Stimulated activated naive CD8-positive, alpha-beta T cell treated with anti-CD3 and anti-CD28 coated beads, Interleukin-15, amount 100 ng/mL, for 72 hours (primary cell): ENCODE data around the gene SCGB1A1.

Experiments
- ATAC-seq: fragments of 150-1000 bp; cut with Tn5 transposase; 2 replicates; pipeline ENCODE4 v1.10.0; 2021; ENCODE audit warnings: mild to moderate bottlenecking, moderate library complexity
- DNase-seq, 2 donors: peaks; one replicate each; pipeline ENCODE4 v3.0.0; 2021 to 2022
- H3K27ac Mint-ChIP-seq, 2 donors: one replicate each; pipeline ENCODE4 v1.8.0; 2022; ENCODE audit warnings: mild to moderate bottlenecking in 2 of 2, mixed read lengths in 2 of 2, moderate library complexity in 2 of 2
- H3K27me3 Mint-ChIP-seq: one replicate; pipeline ENCODE4 v1.8.0; 2022; ENCODE audit warnings: mixed read lengths
- H3K4me1 Mint-ChIP-seq: one replicate; pipeline ENCODE4 v1.8.0; 2022; ENCODE audit warnings: mild to moderate bottlenecking, mixed read lengths
- H3K4me3 Mint-ChIP-seq, 2 donors: one replicate each; pipeline ENCODE4 v1.8.0; 2022; ENCODE audit warnings: mild to moderate bottlenecking in 2 of 2, mixed read lengths in 2 of 2, moderate library complexity in 1 of 2
- H3K9me3 Mint-ChIP-seq, 2 donors: one replicate each; pipeline ENCODE4 v1.8.0; 2022; ENCODE audit warnings: mixed read lengths in 2 of 2

SCGB1A1 gene

GRCh38 chr11:62392506-62392905 is 26.3 kb upstream of the SCGB1A1 start:
- no peak for ATAC-seq
- H3K27ac Mint-ChIP-seq = no peak overlapping the region

GRCh38 chr11:62393061-62393611 is 25.7 kb upstream of the SCGB1A1 start:
- H3K4me1 Mint-ChIP-seq = peaks cover 30% of the 10 kb centered on the region
- no peak overlapping the region for H3K27ac Mint-ChIP-seq
- H3K9me3 Mint-ChIP-seq = no peaks in the 10 kb centered on the region
- ATAC-seq (peak; percentile 78), DNase-seq (no peak)
- H3K4me3 Mint-ChIP-seq = no peak overlapping the region
- no peaks in the 10 kb centered on the region for H3K27me3 Mint-ChIP-seq

More at GRCh38 chr11:62392506-62392905, 26.3 kb upstream of the SCGB1A1 start:
- Mint-ChIP-seq H3K9me3 (no peaks in the 10 kb centered on the region), H3K27me3 (no peaks in the 10 kb centered on the region), H3K4me3 (no peak overlapping the region), H3K4me1 (peaks cover 28% of the 10 kb centered on the region)
- no peak for DNase-seq

- H3K9me3 Mint-ChIP-seq = no peaks in the 10 kb centered on the region
- DNase-seq (no peak), ATAC-seq (no peak)
- H3K27me3 Mint-ChIP-seq = no peaks in the 10 kb centered on the region
- H3K27ac Mint-ChIP-seq = no peak overlapping the region
- peaks cover 36% of the 10 kb centered on the region for H3K4me1 Mint-ChIP-seq
- H3K4me3 Mint-ChIP-seq = no peak overlapping the region
Measured at GRCh38 chr11:62393735-62394134, 25.1 kb upstream of the SCGB1A1 start.

- Mint-ChIP-seq H3K27ac (no peak overlapping the region), H3K4me3 (no peak overlapping the region), H3K27me3 (no peaks in the 10 kb centered on the region)
Measured at GRCh38 chr11:62394825-62395538, 23.9 kb upstream of the SCGB1A1 start.

GRCh38 chr11:62395885-62396551 is 22.8 kb upstream of the SCGB1A1 start:
- ATAC-seq (no peak), DNase-seq (no peak)
- H3K9me3 Mint-ChIP-seq = no peaks in the 10 kb centered on the region
- H3K27me3 Mint-ChIP-seq = no peaks in the 10 kb centered on the region
- H3K4me1 Mint-ChIP-seq = peaks cover 59% of the 10 kb centered on the region
- H3K27ac Mint-ChIP-seq = peak overlapping the region in 1 of 2 donors; percentile 40
- no peak overlapping the region for H3K4me3 Mint-ChIP-seq

More at GRCh38 chr11:62394825-62395538, 23.9 kb upstream of the SCGB1A1 start:
- Mint-ChIP-seq H3K4me1 (peaks cover 48% of the 10 kb centered on the region), H3K9me3 (no peaks in the 10 kb centered on the region)
- peak; percentile 43 to 49 for DNase-seq
- ATAC-seq = peak; percentile 87

- DNase-seq (no peak), ATAC-seq (no peak)
- Mint-ChIP-seq H3K27ac (peak overlapping the region in 1 of 2 donors; percentile 38), H3K4me1 (peaks cover 67% of the 10 kb centered on the region), H3K27me3 (no peaks in the 10 kb centered on the region), H3K9me3 (no peaks in the 10 kb centered on the region), H3K4me3 (no peak overlapping the region)
Measured at GRCh38 chr11:62398011-62398994, 20.5 kb upstream of the SCGB1A1 start.

- Mint-ChIP-seq H3K27ac (peak overlapping the region; percentile 13 to 65), H3K4me1 (peaks cover 65% of the 10 kb centered on the region), H3K9me3 (no peaks in the 10 kb centered on the region), H3K4me3 (peak overlapping the region in 1 of 2 donors; percentile 47), H3K27me3 (no peaks in the 10 kb centered on the region)
- ATAC-seq (no peak), DNase-seq (no peak)
Measured at GRCh38 chr11:62399172-62399877, 19.5 kb upstream of the SCGB1A1 start.

- no peak for ATAC-seq
- H3K4me3 Mint-ChIP-seq = peak overlapping the region in 1 of 2 donors; percentile 43
- DNase-seq = no peak
- H3K27ac Mint-ChIP-seq = peak overlapping the region in 1 of 2 donors; percentile 68
- H3K27me3 Mint-ChIP-seq = no peaks in the 10 kb centered on the region
- peaks cover 60% of the 10 kb centered on the region for H3K4me1 Mint-ChIP-seq
- H3K9me3 Mint-ChIP-seq = no peaks in the 10 kb centered on the region
Measured at GRCh38 chr11:62399878-62400266, 19.0 kb upstream of the SCGB1A1 start.

- no peak for DNase-seq
- Mint-ChIP-seq H3K4me1 (peaks cover 56% of the 10 kb centered on the region), H3K27ac (no peak overlapping the region), H3K9me3 (no peaks in the 10 kb centered on the region), H3K27me3 (no peaks in the 10 kb centered on the region), H3K4me3 (no peak overlapping the region)
- no peak for ATAC-seq
Measured at GRCh38 chr11:62400281-62400680, 18.6 kb upstream of the SCGB1A1 start.

- H3K27ac Mint-ChIP-seq = peak overlapping the region in 1 of 2 donors; percentile 21
- peaks cover 54% of the 10 kb centered on the region for H3K4me1 Mint-ChIP-seq
- peak overlapping the region; percentile 78 to 83 for H3K4me3 Mint-ChIP-seq
- no peak for DNase-seq
- no peak for ATAC-seq
- no peaks in the 10 kb centered on the region for H3K9me3 Mint-ChIP-seq
- no peaks in the 10 kb centered on the region for H3K27me3 Mint-ChIP-seq
Measured at GRCh38 chr11:62400760-62401159, 18.1 kb upstream of the SCGB1A1 start.

- Mint-ChIP-seq H3K27me3 (no peaks in the 10 kb centered on the region), H3K27ac (peak overlapping the region; percentile 97 to 98), H3K4me1 (peaks cover 54% of the 10 kb centered on the region), H3K9me3 (no peaks in the 10 kb centered on the region), H3K4me3 (peak overlapping the region; percentile 78 to 83)
- ATAC-seq (no peak), DNase-seq (no peak)
Measured at GRCh38 chr11:62401356-62401755, 17.5 kb upstream of the SCGB1A1 start.

GRCh38 chr11:62401811-62402210 is 17.0 kb upstream of the SCGB1A1 start:
- Mint-ChIP-seq H3K27me3 (no peaks in the 10 kb centered on the region), H3K4me3 (peak overlapping the region; percentile 78 to 83), H3K9me3 (no peaks in the 10 kb centered on the region), H3K4me1 (peaks cover 54% of the 10 kb centered on the region), H3K27ac (peak overlapping the region; percentile 97 to 98)
- ATAC-seq = peak; percentile 66
- peak in 1 of 2 donors; percentile 25 for DNase-seq

GRCh38 chr11:62402226-62402959 is 16.4 kb upstream of the SCGB1A1 start:
- Mint-ChIP-seq H3K27me3 (no peaks in the 10 kb centered on the region), H3K4me3 (peak overlapping the region; percentile 78 to 83), H3K27ac (peak overlapping the region; percentile 97 to 98), H3K9me3 (no peaks in the 10 kb centered on the region), H3K4me1 (peaks cover 54% of the 10 kb centered on the region)
- DNase-seq (peak; percentile 37 to 55), ATAC-seq (peak; percentile 91)
